ENCODE results near the gene SLC16A14.
A peak's percentile ranks its signal among the peaks of the same experiment; 100 is the strongest.

SLC16A14 gene

GRCh38 chr2:230042195-230042594 lies 26.5 kb downstream of the SLC16A14 start:
- DNase-seq: no peak

- DNase-seq: no peak
Measured at GRCh38 chr2:230023313-230023712, 45.4 kb downstream of the SLC16A14 start.

- no peak for DNase-seq
Measured at GRCh38 chr2:230019742-230020141, 49.0 kb downstream of the SLC16A14 start.

- no peak for DNase-seq
Measured at GRCh38 chr2:230018153-230018552, 50.6 kb downstream of the SLC16A14 start.

- DNase-seq: no peak
Measured at GRCh38 chr2:230016844-230017243, 51.9 kb downstream of the SLC16A14 start.

- no peak for DNase-seq
Measured at GRCh38 chr2:230012267-230012884, 56.3 kb downstream of the SLC16A14 start.

- no peak for DNase-seq
Measured at GRCh38 chr2:230011617-230012016, 57.1 kb downstream of the SLC16A14 start.

GRCh38 chr2:230010501-230010900 lies 58.2 kb downstream of the SLC16A14 start:
- DNase-seq: no peak

- DNase-seq: no peak
Measured at GRCh38 chr2:230008708-230009066, 60.0 kb downstream of the SLC16A14 start.

- peak; percentile 47 for DNase-seq
Measured at GRCh38 chr2:230007931-230008707, 60.6 kb downstream of the SLC16A14 start.

GRCh38 chr2:230000118-230000841 lies 68.4 kb downstream of the SLC16A14 start:
- no peak for DNase-seq

- DNase-seq: no peak
Measured at GRCh38 chr2:229997565-229997964, 71.2 kb downstream of the SLC16A14 start.

- no peak for DNase-seq
Measured at GRCh38 chr2:229996320-229996719, 72.4 kb downstream of the SLC16A14 start.

GRCh38 chr2:229993236-229993635 lies 75.5 kb downstream of the SLC16A14 start:
- DNase-seq: no peak
